Measurements from ENCODE around the gene RPAP3.

RPAP3 gene

GRCh38 chr12:47743311-47743860 lies 37.6 kb upstream of the RPAP3 start:
- Histone ChIP-seq H3K79me2 (ENCODE audit: insufficient read depth, low read length) (peaks cover 3% of the 10 kb centered on the region; the same call in 1 of the 2 replicates), H3K9ac (ENCODE audit: low read depth, low read length, poor library complexity, severe bottlenecking) (no peak overlapping the region), H3K9me3 (ENCODE audit: insufficient read depth, low read depth, low read length) (no peaks in the 10 kb centered on the region), H3K4me3 (ENCODE audit: low read length, poor library complexity, severe bottlenecking) (no peak overlapping the region), H3K36me3 (ENCODE audit: insufficient read depth, low read length) (peaks cover 3% of the 10 kb centered on the region; the same call in 1 of the 2 replicates), H4K20me1 (ENCODE audit: insufficient read depth, low read length, poor library complexity, severe bottlenecking) (no peaks in the 10 kb centered on the region), H3K9me2 (replicated peaks; ENCODE audit: low read depth, low read length) (no peaks in the 10 kb centered on the region), H3F3A (ENCODE audit: low read depth) (peaks cover 4% of the 10 kb centered on the region; the same call in 1 of the 2 replicates), H3K4me1 (ENCODE audit: insufficient read depth, low read length, poor library complexity, severe bottlenecking) (peaks cover 38% of the 10 kb centered on the region), H3K27me3 (ENCODE audit: insufficient read depth, low read length, poor library complexity, severe bottlenecking) (no peaks in the 10 kb centered on the region), H2AFZ (ENCODE audit: low read length) (no peak overlapping the region), H3K4me2 (ENCODE audit: low read depth, low read length, poor library complexity, severe bottlenecking) (no peak overlapping the region)
- TF ChIP-seq CTCF (conservative IDR thresholded peaks at IDR 0.05; ENCODE audit: low read length), result no peak
- TF ChIP-seq EZH2phosphoT487 (IDR thresholded peaks at IDR 0.05; ENCODE audit: borderline replicate concordance), result no peak

GRCh38 chr12:47742253-47742825 lies 36.5 kb upstream of the RPAP3 start:
- Histone ChIP-seq H3K4me3 (ENCODE audit: low read length, poor library complexity, severe bottlenecking) (no peak overlapping the region), H3K9me2 (replicated peaks; ENCODE audit: low read depth, low read length) (no peaks in the 10 kb centered on the region), H3K27me3 (ENCODE audit: insufficient read depth, low read length, poor library complexity, severe bottlenecking) (no peaks in the 10 kb centered on the region), H3F3A (ENCODE audit: low read depth) (peaks cover 4% of the 10 kb centered on the region; the same call in 1 of the 2 replicates), H3K36me3 (ENCODE audit: insufficient read depth, low read length) (peaks cover 3% of the 10 kb centered on the region; the same call in 1 of the 2 replicates), H3K4me2 (ENCODE audit: low read depth, low read length, poor library complexity, severe bottlenecking) (peak overlapping the region; percentile 88), H4K20me1 (ENCODE audit: insufficient read depth, low read length, poor library complexity, severe bottlenecking) (no peaks in the 10 kb centered on the region), H3K79me2 (ENCODE audit: insufficient read depth, low read length) (peaks cover 3% of the 10 kb centered on the region; the same call in 1 of the 2 replicates), H3K9me3 (ENCODE audit: insufficient read depth, low read depth, low read length) (no peaks in the 10 kb centered on the region), H3K9ac (ENCODE audit: low read depth, low read length, poor library complexity, severe bottlenecking) (no peak overlapping the region), H3K4me1 (ENCODE audit: insufficient read depth, low read length, poor library complexity, severe bottlenecking) (peaks cover 42% of the 10 kb centered on the region), H2AFZ (ENCODE audit: low read length) (no peak overlapping the region)
- no peak for TF ChIP-seq EZH2phosphoT487 (IDR thresholded peaks at IDR 0.05; ENCODE audit: borderline replicate concordance)
- TF ChIP-seq CTCF (conservative IDR thresholded peaks at IDR 0.05; ENCODE audit: low read length), result peak; percentile 99

DNA sequence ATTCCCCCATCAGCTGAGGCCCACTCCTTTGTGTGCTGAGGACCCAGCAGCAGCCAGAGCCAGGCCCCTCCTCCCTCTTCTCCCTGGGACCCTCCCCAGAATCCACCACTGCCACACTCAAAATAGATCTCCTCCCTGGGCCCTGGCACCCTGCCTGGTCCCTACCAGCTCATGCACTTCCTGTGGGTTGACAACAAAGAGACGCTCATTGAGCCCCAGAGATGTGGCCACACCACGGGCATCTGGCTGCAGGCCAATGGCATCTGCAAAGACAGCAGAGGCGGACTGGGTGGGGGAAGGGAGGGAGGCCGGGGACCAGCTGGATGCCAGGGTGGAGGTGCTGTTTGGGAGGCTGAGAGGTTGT lies 35.5 kb upstream of the RPAP3 start:
- H3K79me2 ChIP-seq (ENCODE audit: insufficient read depth, low read length), result peaks cover 3% of the 10 kb centered on the region; the same call in 1 of the 2 replicates
- no peak for TF ChIP-seq EZH2phosphoT487 (IDR thresholded peaks at IDR 0.05; ENCODE audit: borderline replicate concordance)
- TF ChIP-seq CTCF (conservative IDR thresholded peaks at IDR 0.05; ENCODE audit: low read length), result no peak
- H3K9me3 ChIP-seq (ENCODE audit: insufficient read depth, low read depth, low read length), result no peaks in the 10 kb centered on the region
- no peaks in the 10 kb centered on the region for H3K36me3 ChIP-seq (ENCODE audit: insufficient read depth, low read length)
- no peaks in the 10 kb centered on the region for H3K9me2 ChIP-seq (replicated peaks; ENCODE audit: low read depth, low read length)
- H3F3A ChIP-seq (ENCODE audit: low read depth), result peaks cover 4% of the 10 kb centered on the region; the same call in 1 of the 2 replicates
- H3K9ac ChIP-seq (ENCODE audit: low read depth, low read length, poor library complexity, severe bottlenecking), result peak overlapping the region; percentile 77
- H4K20me1 ChIP-seq (ENCODE audit: insufficient read depth, low read length, poor library complexity, severe bottlenecking), result no peaks in the 10 kb centered on the region
- H3K4me2 ChIP-seq (ENCODE audit: low read depth, low read length, poor library complexity, severe bottlenecking), result peak overlapping the region; percentile 88
- no peaks in the 10 kb centered on the region for H3K27me3 ChIP-seq (ENCODE audit: insufficient read depth, low read length, poor library complexity, severe bottlenecking)
- peaks cover 42% of the 10 kb centered on the region for H3K4me1 ChIP-seq (ENCODE audit: insufficient read depth, low read length, poor library complexity, severe bottlenecking)
- H3K4me3 ChIP-seq (ENCODE audit: low read length, poor library complexity, severe bottlenecking), result peak overlapping the region; percentile 57
- H2AFZ ChIP-seq (ENCODE audit: low read length), result no peak overlapping the region
